K562 (cell line): ENCODE results near the gene TIPARP. TPM values are rescaled to one million over a fixed set of nuclear protein-coding genes. Genes with fewer than 3 reads are reported as not detected.
A peak's percentile ranks its signal among the peaks of the same experiment; 100 is the strongest.

Source experiments
- ASH1L ChIP-seq: fragments of 450-650 bp; IDR thresholded peaks from 2 replicates; pipeline ENCODE4 v1.6.1; 2018; ENCODE audit warnings: borderline replicate concordance, mild to moderate bottlenecking, low read depth; ENCODE audit not compliant: partially characterized antibody
- MGA ChIP-seq: fragments of 450-650 bp; IDR thresholded peaks from 2 replicates; pipeline ENCODE4 v1.6.1; 2016; ENCODE audit warnings: mild to moderate bottlenecking, moderate library complexity
- NRF1 ChIP-seq, 2 experiments: fragments of 450-650 bp; IDR thresholded peaks in 1 of 2; conservative IDR thresholded peaks in 1 of 2; 2 replicates each; pipeline ENCODE4 v1.6.1; 2014; ENCODE audit warnings: mild to moderate bottlenecking in 2 of 2
- polyA plus RNA-seq, 8 experiments: library from polyadenylated mRNA; depleted of rRNA in 4 of 8; stranded (reverse) in 5 of 8; unstranded in 3 of 8; fragments of >200 nt; fragmentation: Nextera tagmentation in 2 of 8; fragmentation: Illumina TruSeq in 1 of 8; extraction: Ambion mirVana in 2 of 8; extraction: Trizol in 1 of 8; gene quantifications; 2 replicates each; pipeline versions ENCODE4 v1.2.1 to v1.2.3, GENCODE V29; 2011 to 2014; ENCODE audit warnings: inconsistent platforms in 1 of 8, missing spikeins in 1 of 8
- total RNA-seq, 7 experiments: library from RNA; depleted of rRNA in 6 of 7; stranded (reverse); fragments of >200 nt in 6 of 7; fragmentation: Illumina TruSeq in 2 of 7; extraction: Trizol in 2 of 7; gene quantifications; 2 replicates each; pipeline versions ENCODE4 v1.2.1 to v1.2.3, GENCODE V29; 2011 to 2021; ENCODE audit warnings: low replicate concordance in 1 of 7
- TF ChIP-seq, protein P1 (sequence below): fragments of 450-650 bp; IDR thresholded peaks from 2 replicates; pipeline ENCODE4 v1.6.1; 2017; ENCODE audit warnings: antibody characterized with exemption, mild to moderate bottlenecking

The TIPARP gene
- total and polyA plus RNA-seq, 9 of the 15 experiments (the other 6 are each of a cell fraction or from before 2014, with no cell fraction given): 2.4 to 29.4 (median 15.1) TPM

- TF ChIP-seq NRF1 (conservative IDR thresholded peaks at IDR 0.05 in 1 of 2, IDR thresholded peaks at IDR 0.05 in 1 of 2): peak; percentile 28 to 40; a peak in 2 of 4 replicates
- TF ChIP-seq MGA: peak; percentile 61; the same call in 1 of the 2 replicates
- no peak for TF ChIP-seq ASH1L
- TF ChIP-seq, protein P1, sequence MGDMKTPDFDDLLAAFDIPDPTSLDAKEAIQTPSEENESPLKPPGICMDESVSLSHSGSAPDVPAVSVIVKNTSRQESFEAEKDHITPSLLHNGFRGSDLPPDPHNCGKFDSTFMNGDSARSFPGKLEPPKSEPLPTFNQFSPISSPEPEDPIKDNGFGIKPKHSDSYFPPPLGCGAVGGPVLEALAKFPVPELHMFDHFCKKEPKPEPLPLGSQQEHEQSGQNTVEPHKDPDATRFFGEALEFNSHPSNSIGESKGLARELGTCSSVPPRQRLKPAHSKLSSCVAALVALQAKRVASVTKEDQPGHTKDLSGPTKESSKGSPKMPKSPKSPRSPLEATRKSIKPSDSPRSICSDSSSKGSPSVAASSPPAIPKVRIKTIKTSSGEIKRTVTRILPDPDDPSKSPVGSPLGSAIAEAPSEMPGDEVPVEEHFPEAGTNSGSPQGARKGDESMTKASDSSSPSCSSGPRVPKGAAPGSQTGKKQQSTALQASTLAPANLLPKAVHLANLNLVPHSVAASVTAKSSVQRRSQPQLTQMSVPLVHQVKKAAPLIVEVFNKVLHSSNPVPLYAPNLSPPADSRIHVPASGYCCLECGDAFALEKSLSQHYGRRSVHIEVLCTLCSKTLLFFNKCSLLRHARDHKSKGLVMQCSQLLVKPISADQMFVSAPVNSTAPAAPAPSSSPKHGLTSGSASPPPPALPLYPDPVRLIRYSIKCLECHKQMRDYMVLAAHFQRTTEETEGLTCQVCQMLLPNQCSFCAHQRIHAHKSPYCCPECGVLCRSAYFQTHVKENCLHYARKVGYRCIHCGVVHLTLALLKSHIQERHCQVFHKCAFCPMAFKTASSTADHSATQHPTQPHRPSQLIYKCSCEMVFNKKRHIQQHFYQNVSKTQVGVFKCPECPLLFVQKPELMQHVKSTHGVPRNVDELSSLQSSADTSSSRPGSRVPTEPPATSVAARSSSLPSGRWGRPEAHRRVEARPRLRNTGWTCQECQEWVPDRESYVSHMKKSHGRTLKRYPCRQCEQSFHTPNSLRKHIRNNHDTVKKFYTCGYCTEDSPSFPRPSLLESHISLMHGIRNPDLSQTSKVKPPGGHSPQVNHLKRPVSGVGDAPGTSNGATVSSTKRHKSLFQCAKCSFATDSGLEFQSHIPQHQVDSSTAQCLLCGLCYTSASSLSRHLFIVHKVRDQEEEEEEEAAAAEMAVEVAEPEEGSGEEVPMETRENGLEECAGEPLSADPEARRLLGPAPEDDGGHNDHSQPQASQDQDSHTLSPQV: 0 out of 2 replicates have a peak, but pooled peaks have one; percentile 44
Observed at GRCh38 chr3:156635034-156635433, 39.4 kb upstream of the TIPARP start (continued).
